DND-41 (cell line): ENCODE measurements around the gene CDIPT.

Experiments used
- ATAC-seq: fragments of 200-7000 bp; cut with Tn5 transposase; 3 replicates; pipeline ENCODE4 v1.9.1; 2021; ENCODE audit warnings: low read depth; ENCODE audit not compliant: insufficient read depth
- DNase-seq: peaks from one replicate; pipeline ENCODE4 v3.0.0-alpha.2; 2020
- H2AFZ ChIP-seq: 2 replicates; pipeline ENCODE4 v1.6.0; 2012; ENCODE audit warnings: low read depth, low read length
- H3K27ac ChIP-seq: 2 replicates; pipeline ENCODE4 v1.5.1; 2012; ENCODE audit warnings: low read length, inconsistent platforms
- H3K27me3 ChIP-seq: fragments of 200-600 bp; sonication (generic); 2 replicates; pipeline ENCODE4 v1.6.0; 2012; ENCODE audit warnings: low read length, mild to moderate bottlenecking, inconsistent platforms; ENCODE audit not compliant: insufficient read depth, poor library complexity
- H3K36me3 ChIP-seq: 2 replicates; pipeline ENCODE4 v1.5.1; 2012; ENCODE audit warnings: low read length, inconsistent platforms; ENCODE audit not compliant: insufficient read depth
- H3K4me1 ChIP-seq: 2 replicates; pipeline ENCODE4 v1.5.1; 2012; ENCODE audit warnings: mild to moderate bottlenecking, low read length; ENCODE audit not compliant: insufficient read depth
- H3K4me2 ChIP-seq: 2 replicates; pipeline ENCODE4 v1.6.0; 2012; ENCODE audit warnings: mild to moderate bottlenecking, moderate library complexity, low read length, inconsistent platforms; ENCODE audit not compliant: insufficient read depth
- H3K4me3 ChIP-seq, 2 experiments: fragments of 200-600 bp in 1 of 2; shearing (Covaris generic) in 1 of 2; 2 replicates each; pipeline ENCODE4 v1.5.1; 2012 to 2016; ENCODE audit warnings: inconsistent platforms in 2 of 2, low read length in 2 of 2, mild to moderate bottlenecking in 2 of 2, low read depth in 1 of 2, moderate library complexity in 1 of 2
- H3K79me2 ChIP-seq: 2 replicates; pipeline ENCODE4 v1.6.0; 2012; ENCODE audit warnings: low read length, inconsistent platforms; ENCODE audit not compliant: insufficient read depth
- H3K9ac ChIP-seq: 2 replicates; pipeline ENCODE4 v1.6.0; 2012; ENCODE audit warnings: low read depth, mild to moderate bottlenecking, inconsistent platforms, low read length, moderate library complexity
- H3K9me3 ChIP-seq: 2 replicates; pipeline ENCODE4 v1.5.1; 2012; ENCODE audit warnings: low read length, moderate library complexity, mild to moderate bottlenecking, inconsistent platforms; ENCODE audit not compliant: insufficient read depth, severe bottlenecking
- H4K20me1 ChIP-seq: 2 replicates; pipeline ENCODE4 v1.6.0; 2012; ENCODE audit warnings: low read length; ENCODE audit not compliant: insufficient read depth
- EZH2 ChIP-seq: IDR thresholded peaks from 3 replicates; pipeline ENCODE4 v1.6.1; 2012; ENCODE audit warnings: borderline replicate concordance, low read depth, mild to moderate bottlenecking, moderate library complexity, low read length, inconsistent platforms; ENCODE audit not compliant: severe bottlenecking
- TF ChIP-seq, protein P1 (sequence below): IDR thresholded peaks from 2 replicates; pipeline ENCODE4 v1.5.1; 2012; ENCODE audit warnings: borderline replicate concordance, low read length, moderate library complexity, mild to moderate bottlenecking; ENCODE audit not compliant: poor library complexity, severe bottlenecking; ENCODE audit errors: extremely low read depth

CDIPT gene

GRCh38 chr16:29868396-29869009 is 5.5 kb upstream of the CDIPT start:
- H3K79me2 ChIP-seq = no peaks in the 10 kb centered on the region
- H3K4me1 ChIP-seq = peaks cover 15% of the 10 kb centered on the region
- DNase-seq (no peak), ATAC-seq (no peak)
- no peaks in the 10 kb centered on the region for H3K36me3 ChIP-seq
- H2AFZ ChIP-seq = no peak overlapping the region
- no peaks in the 10 kb centered on the region for H4K20me1 ChIP-seq
- H3K27me3 ChIP-seq = no peaks in the 10 kb centered on the region
- H3K4me3 ChIP-seq = no peak overlapping the region
- H3K9me3 ChIP-seq = no peaks in the 10 kb centered on the region
- no peak for TF ChIP-seq EZH2
- TF ChIP-seq, protein P1, sequence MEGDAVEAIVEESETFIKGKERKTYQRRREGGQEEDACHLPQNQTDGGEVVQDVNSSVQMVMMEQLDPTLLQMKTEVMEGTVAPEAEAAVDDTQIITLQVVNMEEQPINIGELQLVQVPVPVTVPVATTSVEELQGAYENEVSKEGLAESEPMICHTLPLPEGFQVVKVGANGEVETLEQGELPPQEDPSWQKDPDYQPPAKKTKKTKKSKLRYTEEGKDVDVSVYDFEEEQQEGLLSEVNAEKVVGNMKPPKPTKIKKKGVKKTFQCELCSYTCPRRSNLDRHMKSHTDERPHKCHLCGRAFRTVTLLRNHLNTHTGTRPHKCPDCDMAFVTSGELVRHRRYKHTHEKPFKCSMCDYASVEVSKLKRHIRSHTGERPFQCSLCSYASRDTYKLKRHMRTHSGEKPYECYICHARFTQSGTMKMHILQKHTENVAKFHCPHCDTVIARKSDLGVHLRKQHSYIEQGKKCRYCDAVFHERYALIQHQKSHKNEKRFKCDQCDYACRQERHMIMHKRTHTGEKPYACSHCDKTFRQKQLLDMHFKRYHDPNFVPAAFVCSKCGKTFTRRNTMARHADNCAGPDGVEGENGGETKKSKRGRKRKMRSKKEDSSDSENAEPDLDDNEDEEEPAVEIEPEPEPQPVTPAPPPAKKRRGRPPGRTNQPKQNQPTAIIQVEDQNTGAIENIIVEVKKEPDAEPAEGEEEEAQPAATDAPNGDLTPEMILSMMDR = no peak
- H3K9ac ChIP-seq = no peak overlapping the region
- no peak overlapping the region for H3K4me2 ChIP-seq
- H3K27ac ChIP-seq = no peak overlapping the region

- peak overlapping the region; percentile 33; the same call in 1 of the 2 replicates for H3K27ac ChIP-seq
- H3K4me3 ChIP-seq = peak overlapping the region in 1 of 2 experiments; percentile 84; a peak in 2 of 4 replicates
Observed at GRCh38 chr16:29864205-29864604, 1.2 kb upstream of the CDIPT start.

GRCh38 chr16:29863669-29863984 is 601 bp upstream of the CDIPT start:
- no peaks in the 10 kb centered on the region for H4K20me1 ChIP-seq
- ATAC-seq (no peak), DNase-seq (no peak)
- H3K27ac ChIP-seq = peak overlapping the region; percentile 89
- H3K4me2 ChIP-seq = peak overlapping the region; percentile 94
- TF ChIP-seq, protein P1 = no peak
- TF ChIP-seq EZH2 = no peak
- peaks cover 24% of the 10 kb centered on the region for H3K79me2 ChIP-seq
- H3K4me3 ChIP-seq = peak overlapping the region in 1 of 2 experiments; percentile 84; a peak in 2 of 4 replicates
- H2AFZ ChIP-seq = peak overlapping the region; percentile 65
- peaks cover 26% of the 10 kb centered on the region for H3K36me3 ChIP-seq
- no peaks in the 10 kb centered on the region for H3K9me3 ChIP-seq
- no peaks in the 10 kb centered on the region for H3K27me3 ChIP-seq
- peaks cover 35% of the 10 kb centered on the region for H3K4me1 ChIP-seq
- H3K9ac ChIP-seq = peak overlapping the region; percentile 79

More at GRCh38 chr16:29864205-29864604, 1.2 kb upstream of the CDIPT start:
- peak overlapping the region; percentile 94 for H3K4me2 ChIP-seq
- DNase-seq (no peak), ATAC-seq (no peak)
- H4K20me1 ChIP-seq = no peaks in the 10 kb centered on the region
- peaks cover 20% of the 10 kb centered on the region for H3K36me3 ChIP-seq
- no peak overlapping the region for H2AFZ ChIP-seq
- no peaks in the 10 kb centered on the region for H3K27me3 ChIP-seq
- H3K79me2 ChIP-seq = peaks cover 24% of the 10 kb centered on the region
- peaks cover 35% of the 10 kb centered on the region for H3K4me1 ChIP-seq
- TF ChIP-seq, protein P1 = no peak
- TF ChIP-seq EZH2 = no peak
- H3K9ac ChIP-seq = peak overlapping the region; percentile 79
- no peaks in the 10 kb centered on the region for H3K9me3 ChIP-seq
